Ovary (tissue), 1 donor: ENCODE results near the gene SRCAP.

Experiments
- EP300 ChIP-seq: sonication (generic); formaldehyde crosslinking; IDR thresholded peaks from one replicate; pipeline ENCODE4 v1.6.1; 2017; ENCODE audit warnings: antibody characterized with exemption
- POLR2A ChIP-seq: fragments of 450-650 bp; IDR thresholded peaks from one replicate; pipeline ENCODE4 v1.6.1; 2017; ENCODE audit warnings: antibody characterized with exemption, mild to moderate bottlenecking, moderate library complexity

DNA sequence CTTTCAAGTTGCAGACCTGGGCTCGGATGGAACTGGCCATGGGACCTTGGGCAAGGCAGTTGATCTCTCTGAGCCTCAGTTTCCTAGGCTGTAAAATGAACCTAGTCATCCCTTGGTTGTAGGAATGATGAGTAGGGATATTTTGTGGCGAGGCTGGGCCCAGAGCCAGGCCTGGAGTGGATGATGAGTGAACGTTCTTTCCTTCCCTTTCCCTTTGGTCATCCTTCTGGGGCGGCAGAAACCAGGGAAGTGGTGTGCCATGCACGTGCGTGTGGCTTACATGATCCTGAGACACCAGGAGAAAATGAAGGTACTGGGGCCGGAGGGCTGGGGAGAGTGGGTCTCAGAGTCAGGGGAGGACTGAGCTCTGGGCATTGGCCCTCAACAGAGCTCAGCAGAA is 32.3 kb upstream of the SRCAP start:
- TF ChIP-seq POLR2A (no peak), EP300 (no peak)
